Neural progenitor cell (in vitro differentiated cells): ENCODE results near the gene OSM. TPM values are rescaled to one million over a fixed set of nuclear protein-coding genes. Genes with fewer than 3 reads are reported as not detected.
A peak's percentile ranks its signal among the peaks of the same experiment; 100 is the strongest.

Experiments used
- DNase-seq: peaks from one replicate; pipeline ENCODE4 v3.0.0-alpha.2; 2016; ENCODE audit warnings: low spot score
- H2AFZ ChIP-seq: fragments of 200-600 bp; sonication (generic); replicated peaks from 2 replicates; pipeline ENCODE4 v1.6.1; 2016; ENCODE audit warnings: antibody characterized with exemption
- H3F3A ChIP-seq: fragments of 200-600 bp; sonication (generic); 2 replicates; pipeline ENCODE4 v1.6.1; 2016; ENCODE audit warnings: antibody characterized with exemption, low read depth
- H3K27ac ChIP-seq: fragments of 200-600 bp; sonication (generic); 2 replicates; pipeline ENCODE4 v1.5.1; 2016; ENCODE audit warnings: mild to moderate bottlenecking
- H3K27me3 ChIP-seq: fragments of 200-600 bp; sonication (generic); 2 replicates; pipeline ENCODE4 v1.6.1; 2016; ENCODE audit warnings: mild to moderate bottlenecking, moderate library complexity
- H3K36me3 ChIP-seq: fragments of 200-600 bp; sonication (generic); 2 replicates; pipeline ENCODE4 v1.5.1; 2016
- H3K4me1 ChIP-seq: fragments of 200-600 bp; sonication (generic); 2 replicates; pipeline ENCODE4 v1.6.1; 2016; ENCODE audit warnings: mixed run types
- H3K4me2 ChIP-seq: fragments of 200-600 bp; sonication (generic); 2 replicates; pipeline ENCODE4 v1.6.1; 2016
- H3K4me3 ChIP-seq: fragments of 200-600 bp; sonication (generic); 2 replicates; pipeline ENCODE4 v1.5.1; 2016
- H3K79me2 ChIP-seq: fragments of 200-600 bp; sonication (generic); 2 replicates; pipeline ENCODE4 v1.6.1; 2016; ENCODE audit warnings: low read depth
- H3K9ac ChIP-seq: fragments of 200-600 bp; sonication (generic); 2 replicates; pipeline ENCODE4 v1.6.1; 2016
- H3K9me3 ChIP-seq: fragments of 200-600 bp; sonication (generic); 2 replicates; pipeline ENCODE4 v1.5.1; 2016; ENCODE audit warnings: low read depth
- H4K20me1 ChIP-seq: fragments of 200-600 bp; sonication (generic); 2 replicates; pipeline ENCODE4 v1.6.1; 2016; ENCODE audit warnings: low read depth
- H3K27ac Mint-ChIP-seq: 3 replicates; pipeline ENCODE4 v1.8.0; 2021; ENCODE audit warnings: mixed read lengths
- H3K27me3 Mint-ChIP-seq: 2 replicates; pipeline ENCODE4 v1.8.0; 2022; ENCODE audit warnings: low read depth, mild to moderate bottlenecking, inconsistent platforms, moderate library complexity, mixed read lengths; ENCODE audit not compliant: insufficient read depth
- H3K36me3 Mint-ChIP-seq: 3 replicates; pipeline ENCODE4 v1.8.0; 2021; ENCODE audit warnings: mixed read lengths
- H3K4me1 Mint-ChIP-seq: 3 replicates; pipeline ENCODE4 v1.8.0; 2021; ENCODE audit warnings: mixed read lengths
- H3K4me3 Mint-ChIP-seq: 3 replicates; pipeline ENCODE4 v1.8.0; 2021; ENCODE audit warnings: mild to moderate bottlenecking, moderate library complexity, mixed read lengths
- H3K9me3 Mint-ChIP-seq: 3 replicates; pipeline ENCODE4 v1.8.0; 2020; ENCODE audit warnings: mixed read lengths
- CTCF ChIP-seq: fragments of 200-600 bp; sonication (generic); IDR thresholded peaks from 2 replicates; pipeline ENCODE4 v1.5.1; 2017; ENCODE audit warnings: antibody characterized with exemption, mild to moderate bottlenecking
- EZH2 ChIP-seq: fragments of 200-600 bp; sonication (generic); IDR thresholded peaks from 2 replicates; pipeline ENCODE4 v1.6.1; 2017; ENCODE audit warnings: antibody characterized with exemption, mild to moderate bottlenecking, moderate library complexity
- EZH2phosphoT487 ChIP-seq: fragments of 200-600 bp; sonication (generic); IDR thresholded peaks from 2 replicates; pipeline ENCODE4 v1.6.1; 2017; ENCODE audit warnings: antibody characterized with exemption
- total RNA-seq: library from RNA; depleted of rRNA; stranded (reverse); fragments of >200 nt; gene quantifications from 2 replicates; pipeline ENCODE4 v1.2.3, GENCODE V29; 2015; ENCODE audit warnings: low replicate concordance

The OSM gene
- total RNA-seq, 1 donor from 2014 or later = not detected

GRCh38 chr22:30265131-30265720 lies 1.4 kb downstream of the OSM start:
- Mint-ChIP-seq H3K4me1 (peaks cover 13% of the 10 kb centered on the region), H3K36me3 (no peaks in the 10 kb centered on the region), H3K9me3 (no peaks in the 10 kb centered on the region), H3K4me3 (no peak overlapping the region), H3K27me3 (peaks cover 10% of the 10 kb centered on the region), H3K27ac (no peak overlapping the region)
- no peak for DNase-seq
- Histone ChIP-seq H4K20me1 (no peaks in the 10 kb centered on the region), H3K79me2 (no peaks in the 10 kb centered on the region), H3K9ac (no peak overlapping the region), H3K9me3 (no peaks in the 10 kb centered on the region), H3F3A (no peaks in the 10 kb centered on the region), H3K4me2 (no peak overlapping the region), H3K4me1 (no peaks in the 10 kb centered on the region), H3K36me3 (no peaks in the 10 kb centered on the region), H2AFZ (no peak overlapping the region), H3K4me3 (no peak overlapping the region), H3K27ac (no peak overlapping the region), H3K27me3 (peaks cover 4% of the 10 kb centered on the region)
- no peak for TF ChIP-seq CTCF
- TF ChIP-seq EZH2phosphoT487 = no peak
- no peak for TF ChIP-seq EZH2

GRCh38 chr22:30263883-30264282 lies 2.8 kb downstream of the OSM start:
- Mint-ChIP-seq H3K9me3 (no peaks in the 10 kb centered on the region), H3K36me3 (no peaks in the 10 kb centered on the region), H3K27ac (no peak overlapping the region), H3K27me3 (peaks cover 10% of the 10 kb centered on the region), H3K4me1 (peaks cover 13% of the 10 kb centered on the region), H3K4me3 (no peak overlapping the region)
- no peak overlapping the region for H3K4me2 ChIP-seq
- H3K9ac ChIP-seq = no peak overlapping the region
- no peak overlapping the region for H3K4me3 ChIP-seq
- TF ChIP-seq CTCF (no peak), EZH2phosphoT487 (no peak), EZH2 (no peak)
- no peak overlapping the region for H3K27ac ChIP-seq
- no peaks in the 10 kb centered on the region for H3K36me3 ChIP-seq
- H3K9me3 ChIP-seq = no peaks in the 10 kb centered on the region
- H2AFZ ChIP-seq = no peak overlapping the region
- H3K4me1 ChIP-seq = no peaks in the 10 kb centered on the region
- H3K27me3 ChIP-seq = peaks cover 4% of the 10 kb centered on the region
- H3F3A ChIP-seq = no peaks in the 10 kb centered on the region
- H4K20me1 ChIP-seq = no peaks in the 10 kb centered on the region
- DNase-seq = no peak
- H3K79me2 ChIP-seq = no peaks in the 10 kb centered on the region

- H3K9me3 ChIP-seq = no peaks in the 10 kb centered on the region
- peak overlapping the region; percentile 33 for H3K4me3 Mint-ChIP-seq
- no peaks in the 10 kb centered on the region for H3K9me3 Mint-ChIP-seq
- H3K4me2 ChIP-seq = peak overlapping the region; percentile 39
- H3K4me1 Mint-ChIP-seq = peaks cover 17% of the 10 kb centered on the region
- no peak overlapping the region for H3K4me3 ChIP-seq
- no peaks in the 10 kb centered on the region for H3F3A ChIP-seq
- peak overlapping the region; percentile 82 for H2AFZ ChIP-seq
- no peaks in the 10 kb centered on the region for H3K36me3 Mint-ChIP-seq
- peak; percentile 89 for DNase-seq
- H3K79me2 ChIP-seq = no peaks in the 10 kb centered on the region
- peaks cover 15% of the 10 kb centered on the region for H3K27me3 Mint-ChIP-seq
- H3K27me3 ChIP-seq = peaks cover 4% of the 10 kb centered on the region
- no peak overlapping the region for H3K27ac Mint-ChIP-seq
- peaks cover under 1% of the 10 kb centered on the region for H3K4me1 ChIP-seq
- no peak overlapping the region for H3K27ac ChIP-seq
- H3K36me3 ChIP-seq = no peaks in the 10 kb centered on the region
- no peak for TF ChIP-seq EZH2phosphoT487
- TF ChIP-seq CTCF = peak; percentile 92
- TF ChIP-seq EZH2 = no peak
- H3K9ac ChIP-seq = no peak overlapping the region
- H4K20me1 ChIP-seq = no peaks in the 10 kb centered on the region
Observed at GRCh38 chr22:30262917-30263741, 3.5 kb downstream of the OSM start.
